Activated CD4-positive, alpha-beta T cell treated with anti-CD3 and anti-CD28 coated beads for 1 hour (primary cell): ENCODE data around the gene KAT2B.
"Not testable (repeated sequence)": the region's sequence is repeated elsewhere in the genome, so short reads cannot be mapped to it uniquely, and the experiment has no call there.

Experiments
- DNase-seq: peaks from one replicate; pipeline ENCODE4 v3.0.0-alpha.2; 2020

The KAT2B gene

DNA sequence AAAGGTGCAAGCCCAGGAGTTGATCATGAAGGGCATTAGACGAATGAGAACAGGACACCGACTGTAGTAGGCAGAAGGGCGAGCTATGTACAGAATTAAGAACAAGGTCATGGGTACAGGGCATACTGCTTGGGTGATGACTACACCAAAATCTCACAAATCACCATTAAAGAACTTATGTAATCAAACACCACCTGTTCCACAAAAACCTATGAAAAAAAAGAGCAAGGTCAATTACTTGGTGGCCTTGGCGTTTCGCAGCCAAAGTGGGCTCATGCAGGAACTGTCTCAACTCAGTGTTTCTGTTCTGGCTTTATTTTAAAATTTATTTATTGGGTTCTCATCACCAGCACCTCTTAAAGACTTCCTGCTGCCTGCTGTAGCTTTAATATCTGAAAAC, 2.1 kb downstream of the KAT2B start:
- DNase-seq: no peak

- DNase-seq: peak; percentile 30
Observed at GRCh38 chr3:20043396-20043795, 3.1 kb downstream of the KAT2B start.

GRCh38 chr3:20043825-20044224, 3.6 kb downstream of the KAT2B start:
- no peak for DNase-seq

DNA sequence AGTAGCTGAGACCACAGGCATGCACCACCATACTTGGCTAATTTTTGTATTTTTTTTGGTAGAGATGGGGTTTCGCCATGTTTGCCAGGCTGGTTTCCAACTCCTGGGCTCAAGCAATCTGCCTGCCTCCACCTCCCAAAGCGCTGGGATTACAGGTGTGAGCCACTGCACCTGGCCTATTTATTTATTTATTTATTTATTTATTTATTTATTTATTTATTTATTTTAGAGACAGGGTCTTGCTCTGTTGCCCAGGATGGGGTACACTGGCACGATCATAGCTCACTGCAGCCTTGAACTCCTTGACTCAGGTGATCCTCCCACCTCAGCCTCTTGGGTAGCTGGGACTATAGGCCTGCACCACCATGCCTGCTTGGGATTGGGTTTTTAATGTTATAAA, 4.9 kb downstream of the KAT2B start:
- not testable (repeated sequence) for DNase-seq

GRCh38 chr3:20046556-20046955, 6.3 kb downstream of the KAT2B start:
- DNase-seq: no peak

DNA sequence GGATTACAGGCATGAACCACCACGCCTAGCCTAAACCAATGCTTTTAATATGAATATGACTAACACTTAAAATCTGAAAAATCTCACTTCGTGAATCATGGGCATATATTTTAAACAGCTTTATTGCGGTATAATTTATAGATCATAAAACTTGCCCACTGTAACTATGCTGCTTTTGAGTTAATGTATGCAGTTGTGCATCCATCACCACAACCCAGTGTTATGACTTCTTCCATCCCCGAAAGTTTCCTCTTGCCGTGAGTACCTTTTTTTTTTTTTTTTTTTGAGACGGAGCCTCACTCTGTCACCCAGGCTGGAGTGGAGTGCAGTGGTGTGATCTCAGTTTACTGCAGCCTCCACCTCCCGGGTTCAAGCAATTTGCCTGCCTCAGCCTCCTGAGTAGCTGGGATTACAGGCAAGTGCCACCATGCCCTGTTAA, 7.1 kb downstream of the KAT2B start:
- no peak for DNase-seq

DNA sequence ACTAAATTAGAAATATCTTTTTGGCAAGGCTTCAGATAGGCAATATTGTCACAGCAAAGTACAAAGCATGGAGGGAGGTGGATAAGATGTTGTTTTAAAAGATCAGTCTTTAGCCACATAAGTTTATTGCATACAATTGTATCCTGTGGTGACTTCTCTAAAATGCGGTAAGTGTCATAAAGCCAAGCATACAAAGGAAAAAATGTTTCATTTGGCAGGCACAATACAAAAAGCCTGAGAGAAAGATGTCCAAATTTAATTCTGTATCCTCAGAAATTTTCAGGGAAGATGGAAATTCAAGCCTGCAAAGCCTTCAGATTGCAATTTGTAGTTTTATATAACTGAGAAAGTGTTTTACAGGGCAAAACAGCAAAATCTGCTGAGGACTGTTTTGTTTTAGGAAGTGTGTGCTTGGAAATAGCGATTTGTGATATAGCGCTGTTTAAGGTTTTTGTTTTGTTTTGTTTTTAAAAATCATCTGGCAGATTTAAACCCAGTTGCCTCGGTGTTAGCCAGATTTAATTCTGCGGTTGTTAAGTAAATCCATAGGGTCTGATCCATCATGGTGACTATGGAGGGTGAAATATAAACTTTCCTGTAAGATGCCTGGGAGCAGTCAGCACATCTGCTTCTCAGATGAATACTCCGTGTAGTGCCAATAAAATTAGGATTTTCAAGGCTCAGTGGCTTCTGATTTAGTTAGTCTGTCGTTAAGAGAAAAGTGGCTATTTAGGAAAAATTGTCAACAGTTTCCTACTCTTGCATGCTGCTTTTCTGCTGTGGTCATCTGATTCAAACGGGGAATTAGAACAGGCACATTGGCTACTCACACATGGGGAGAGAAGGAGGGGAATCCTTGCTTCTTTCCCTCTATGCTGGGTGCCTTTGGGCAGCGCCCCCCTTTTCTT, 8.0 kb downstream of the KAT2B start:
- no peak for DNase-seq

GRCh38 chr3:20051123-20051806, 11.0 kb downstream of the KAT2B start:
- DNase-seq: no peak

DNA sequence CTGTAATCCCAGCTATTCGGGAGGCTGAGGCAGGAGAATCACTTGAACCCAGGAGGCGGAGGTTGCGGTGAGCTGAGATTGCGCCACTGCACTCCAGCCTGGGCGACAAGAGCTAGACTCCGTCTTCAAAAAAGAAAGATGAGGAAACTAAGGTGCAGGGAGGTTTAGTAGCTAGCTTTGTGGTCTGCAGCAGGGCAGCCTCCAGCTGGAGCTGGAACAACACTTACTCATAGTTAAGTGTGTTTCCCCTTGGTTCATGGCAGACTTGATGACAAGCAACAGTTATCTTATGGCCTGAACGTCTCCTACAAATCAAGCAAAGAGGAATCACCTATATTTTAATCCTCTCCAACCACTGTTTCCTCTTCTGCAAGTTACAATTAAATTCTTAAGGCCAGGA, 12.6 kb downstream of the KAT2B start:
- DNase-seq: no peak

- DNase-seq: peak; percentile 40
Observed at GRCh38 chr3:20054549-20054987, 14.3 kb downstream of the KAT2B start.

GRCh38 chr3:20055020-20055775, 15.0 kb downstream of the KAT2B start:
- no peak for DNase-seq

GRCh38 chr3:20055842-20056241, 15.6 kb downstream of the KAT2B start:
- no peak for DNase-seq

- no peak for DNase-seq
Observed at GRCh38 chr3:20056725-20057611, 16.7 kb downstream of the KAT2B start.

- no peak for DNase-seq
Observed at GRCh38 chr3:20057612-20058180, 17.4 kb downstream of the KAT2B start.

DNA sequence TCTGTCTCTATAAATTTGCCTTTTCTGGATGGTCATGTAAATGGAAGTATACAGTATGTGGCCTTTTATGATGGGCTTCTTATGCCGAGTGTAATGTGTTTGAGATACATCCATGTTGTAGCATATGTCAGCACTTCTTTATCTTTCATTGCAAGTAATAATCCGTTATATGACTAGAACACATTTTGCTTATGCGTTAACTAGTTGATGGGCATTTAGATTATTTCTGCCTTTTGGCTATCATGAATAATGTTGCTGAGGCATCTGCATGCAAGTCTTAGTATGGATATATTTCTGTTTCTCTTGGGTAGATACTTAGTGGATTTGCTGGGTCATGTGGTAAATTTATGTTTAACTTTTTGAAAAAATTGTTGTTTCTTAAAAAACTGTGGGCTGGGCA, 19.7 kb downstream of the KAT2B start:
- DNase-seq: no peak

DNA sequence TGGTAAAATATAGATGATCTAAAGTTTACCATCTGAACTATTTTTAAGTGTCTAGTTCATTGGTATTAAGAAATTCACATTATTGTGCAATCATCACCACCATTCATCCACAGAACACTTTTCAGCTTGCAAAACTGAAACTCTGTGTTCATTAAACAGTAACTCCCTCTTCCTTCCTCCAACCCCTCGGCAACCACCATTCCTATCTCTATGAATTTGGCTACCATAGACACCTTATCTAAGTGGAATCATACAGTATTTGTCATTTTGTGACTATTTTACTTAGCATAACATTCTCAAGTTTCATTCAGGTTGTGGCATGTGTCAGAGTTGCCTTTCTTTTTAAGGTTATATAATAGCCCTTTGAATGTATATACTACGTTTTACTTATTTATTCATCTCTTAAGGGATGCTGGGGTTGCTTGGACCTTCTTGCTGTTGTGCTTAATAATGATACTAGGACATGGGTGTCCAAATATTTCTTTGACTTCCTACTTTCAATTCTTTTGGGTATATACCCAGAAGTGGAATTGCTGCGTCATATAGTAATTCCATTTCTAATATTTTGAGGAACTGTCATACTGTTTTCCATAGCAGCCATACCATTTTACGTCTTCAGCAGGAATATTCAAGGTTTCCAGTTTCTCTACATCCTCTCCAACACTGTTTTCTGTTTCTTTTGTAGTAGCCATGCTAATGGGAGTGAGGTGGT, 20.9 kb downstream of the KAT2B start:
- no peak for DNase-seq

DNA sequence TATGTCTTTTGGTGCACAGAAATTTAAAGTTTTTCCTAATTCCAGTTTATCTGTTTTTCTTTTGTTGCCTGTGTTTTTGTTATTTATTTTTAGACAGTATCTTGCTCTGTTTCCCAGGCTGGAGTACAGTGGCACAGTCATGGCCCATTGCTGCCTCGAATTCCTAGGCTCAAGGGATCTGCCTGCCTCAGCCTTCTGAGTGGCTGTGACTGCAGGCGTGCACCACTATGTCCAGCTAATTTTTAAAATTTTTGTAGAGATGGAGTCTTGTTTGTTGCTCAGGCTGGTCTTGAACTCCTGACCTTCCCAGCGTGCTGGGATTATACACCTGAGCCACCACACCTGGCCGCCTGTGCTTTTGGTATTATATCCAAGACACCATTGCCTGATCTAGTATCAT, 22.8 kb downstream of the KAT2B start:
- no peak for DNase-seq

DNA sequence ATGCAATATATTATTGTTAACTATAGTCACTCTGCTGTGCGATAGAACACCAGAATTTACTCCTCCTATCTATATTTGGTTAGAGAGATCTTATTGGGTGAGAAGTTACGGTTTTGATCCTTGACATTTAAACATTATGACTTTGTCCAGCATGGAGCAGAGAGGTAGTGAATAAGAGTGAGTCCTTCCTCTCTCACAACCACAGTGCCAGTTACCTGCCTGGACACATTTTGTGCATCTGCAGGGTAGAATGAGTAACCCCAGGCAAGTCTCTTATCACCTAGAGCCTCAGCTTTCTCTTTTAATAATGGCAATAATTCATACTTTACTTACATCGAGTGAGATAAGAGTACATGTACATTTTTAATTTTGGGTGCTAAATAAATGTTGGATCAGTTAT, 24.1 kb downstream of the KAT2B start:
- DNase-seq: no peak

- no peak for DNase-seq
Observed at GRCh38 chr3:20064796-20065564, 24.7 kb downstream of the KAT2B start.

DNA sequence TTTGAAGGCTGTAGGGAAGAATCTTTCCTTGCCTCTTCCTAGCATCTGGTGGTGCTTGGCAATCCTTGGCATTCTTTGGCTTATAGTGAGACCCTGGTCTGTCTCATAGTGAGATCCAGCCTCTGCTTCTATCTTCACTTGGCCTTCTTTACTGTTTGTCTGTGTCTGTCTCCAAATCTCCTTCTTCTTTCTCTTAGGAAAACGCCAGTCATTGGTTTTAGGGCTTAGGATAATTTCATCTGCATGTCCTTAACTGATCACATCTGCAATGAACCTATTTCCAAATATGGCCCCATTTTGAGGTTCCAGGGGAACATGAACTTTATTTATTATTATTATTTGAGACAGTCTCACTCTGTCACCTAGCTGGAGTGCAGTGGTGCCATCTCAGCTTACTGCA, 25.8 kb downstream of the KAT2B start:
- no peak for DNase-seq
